HepG2 (cell line): Measurements from ENCODE around the gene PRICKLE2. TPM values are rescaled to one million over a fixed set of nuclear protein-coding genes. Genes with fewer than 3 reads are reported as not detected.

ENCODE experiments used
- AGO2 ChIP-seq: fragments of 200-400 bp; formaldehyde crosslinking; optimal IDR thresholded peaks from 2 replicates; pipeline ENCODE3; 2017; ENCODE audit warnings: mild to moderate bottlenecking, low read depth, low read length, moderate library complexity
- ARID3A ChIP-seq: IDR thresholded peaks from 2 replicates; pipeline ENCODE4 v1.6.1; 2012; ENCODE audit warnings: low read depth, low read length, improper control_type of control experiment
- BHLHE40 ChIP-seq: IDR thresholded peaks from 2 replicates; pipeline ENCODE4 v1.6.1; 2011; ENCODE audit warnings: low read length, improper control_type of control experiment
- CREM ChIP-seq, 2 experiments: sonication (generic) in 1 of 2; formaldehyde crosslinking in 1 of 2; IDR thresholded peaks; 2 replicates each; pipeline versions ENCODE4 v1.4.0 to v1.6.1; 2016 to 2020; ENCODE audit warnings: antibody characterized with exemption in 1 of 2, mild to moderate bottlenecking in 1 of 2, missing genetic modification reagents in 1 of 2
- CTCF ChIP-seq: sonication (generic); formaldehyde crosslinking; IDR thresholded peaks from 2 replicates; pipeline ENCODE4 v1.5.0; 2020; ENCODE audit warnings: mild to moderate bottlenecking, missing genetic modification reagents, moderate library complexity
- FOXP4 ChIP-seq: sonication (generic); formaldehyde crosslinking; IDR thresholded peaks from 2 replicates; pipeline ENCODE4 v1.4.0; 2020; ENCODE audit warnings: missing genetic modification reagents
- GATAD2A ChIP-seq: IDR thresholded peaks from 2 replicates; pipeline ENCODE4 v1.6.1; 2016
- HMG20A ChIP-seq: IDR thresholded peaks from 2 replicates; pipeline ENCODE4 v1.6.1; 2016; ENCODE audit warnings: borderline replicate concordance
- HMGA1 ChIP-seq: sonication (generic); formaldehyde crosslinking; conservative IDR thresholded peaks from 2 replicates; pipeline ENCODE4 v1.4.0; 2020; ENCODE audit warnings: missing genetic modification reagents
- ISL2 ChIP-seq: sonication (generic); formaldehyde crosslinking; IDR thresholded peaks from 2 replicates; pipeline ENCODE4 v1.5.0; 2020; ENCODE audit warnings: missing genetic modification reagents
- JDP2 ChIP-seq: sonication (generic); formaldehyde crosslinking; IDR thresholded peaks from 2 replicates; pipeline ENCODE4 v1.8.1; 2022; ENCODE audit warnings: missing genetic modification reagents, borderline replicate concordance
- LCORL ChIP-seq, 2 experiments: fragments of 450-650 bp in 1 of 2; sonication (generic) in 1 of 2; formaldehyde crosslinking in 1 of 2; IDR thresholded peaks; 2 replicates each; pipeline versions ENCODE4 v1.5.0 to v1.6.1; 2017 to 2020; ENCODE audit warnings: antibody characterized with exemption in 1 of 2, missing genetic modification reagents in 1 of 2
- MAFK ChIP-seq, 2 experiments: IDR thresholded peaks in 1 of 2; conservative IDR thresholded peaks in 1 of 2; 2 replicates each; pipeline ENCODE4 v1.6.1; 2011; ENCODE audit warnings: improper control_type of control experiment in 2 of 2, low read length in 2 of 2
- MIXL1 ChIP-seq: IDR thresholded peaks from 2 replicates; pipeline ENCODE4 v1.6.1; 2016
- NCOR1 ChIP-seq: fragments of 200-600 bp; sonication (generic); IDR thresholded peaks from 2 replicates; pipeline ENCODE4 v1.7.0; 2017; ENCODE audit warnings: antibody characterized with exemption, low read length, borderline replicate concordance
- POGZ ChIP-seq: sonication (generic); formaldehyde crosslinking; IDR thresholded peaks from 2 replicates; pipeline ENCODE4 v1.4.0; 2020; ENCODE audit warnings: mild to moderate bottlenecking, missing genetic modification reagents
- RAD21 ChIP-seq: fragments of 450-650 bp; formaldehyde crosslinking; IDR thresholded peaks from 2 replicates; pipeline ENCODE4 v1.5.0; 2020; ENCODE audit warnings: mild to moderate bottlenecking
- SIX1 ChIP-seq: sonication (generic); formaldehyde crosslinking; IDR thresholded peaks from 2 replicates; pipeline ENCODE4 v1.4.0; 2020; ENCODE audit warnings: missing genetic modification reagents, borderline replicate concordance
- SIX4 ChIP-seq: sonication (generic); formaldehyde crosslinking; IDR thresholded peaks from 2 replicates; pipeline ENCODE4 v1.4.0; 2020; ENCODE audit warnings: missing genetic modification reagents
- SOX5 ChIP-seq: IDR thresholded peaks from 2 replicates; pipeline ENCODE4 v1.6.1; 2016; ENCODE audit warnings: borderline replicate concordance
- STAG1 ChIP-seq: sonication (generic); formaldehyde crosslinking; IDR thresholded peaks from 2 replicates; pipeline ENCODE4 v1.4.0; 2020; ENCODE audit warnings: missing genetic modification reagents
- TMF1 ChIP-seq: sonication (generic); formaldehyde crosslinking; IDR thresholded peaks from 2 replicates; pipeline ENCODE4 v1.8.1; 2022; ENCODE audit warnings: low read depth, missing genetic modification reagents
- polyA plus RNA-seq, 8 experiments: library from polyadenylated mRNA; depleted of rRNA in 3 of 8; stranded (reverse) in 7 of 8; unstranded in 1 of 8; fragments of >200 nt; fragmentation: Illumina TruSeq in 4 of 8; extraction: Trizol in 4 of 8; gene quantifications; 2 replicates each; pipeline versions ENCODE4 v1.2.1 to v1.2.3, GENCODE V29; 2011 to 2016; ENCODE audit warnings: low read depth in 4 of 8, missing spikeins in 1 of 8, mixed read lengths in 1 of 8; ENCODE audit not compliant: insufficient read depth in 1 of 8
- total RNA-seq, 5 experiments: library from RNA; depleted of rRNA; stranded (reverse); fragments of >200 nt; fragmentation: Illumina TruSeq; extraction: Trizol; gene quantifications; 2 replicates each; pipeline ENCODE4 v1.2.3, GENCODE V29; 2016; ENCODE audit warnings: low read depth in 1 of 5

PRICKLE2 gene
- total and polyA plus RNA-seq, 2 of the 13 experiments (the other 11 are each of a cell fraction or from before 2014, with no cell fraction given), result 0.01 to 0.07 TPM

GRCh38 chr3:64247991-64248646 lies 22.9 kb upstream of the PRICKLE2 start (continued):
- no peak for TF ChIP-seq STAG1 (CRISPR knock-in tag)
- TF ChIP-seq JDP2, result no peak
- no peak for TF ChIP-seq AGO2
- TF ChIP-seq MAFK (conservative IDR thresholded peaks at IDR 0.05 in 1 of 2, IDR thresholded peaks at IDR 0.05 in 1 of 2; ENCODE audit: low read length in 2 of 2), result no peak
- no peak for TF ChIP-seq ARID3A
- 0 out of 2 replicates have a peak, but pooled peaks have one; percentile 30 for TF ChIP-seq GATAD2A
- peak; percentile 49; the same call in 1 of the 2 replicates for TF ChIP-seq SOX5 (CRISPR knock-in tag)
- 0 out of 2 replicates have a peak, but pooled peaks have one; percentile 31 for TF ChIP-seq LCORL (IDR thresholded peaks at IDR 0.05)
- no peak for TF ChIP-seq LCORL (CRISPR knock-in tag; IDR thresholded peaks at IDR 0.05)
- TF ChIP-seq MIXL1, result peak; percentile 82
- no peak for TF ChIP-seq CTCF (CRISPR knock-in tag)
- 0 out of 2 replicates have a peak, but pooled peaks have one; percentile 21 for TF ChIP-seq FOXP4 (CRISPR knock-in tag)
- TF ChIP-seq SIX4 (CRISPR knock-in tag), result no peak
- TF ChIP-seq RAD21 (CRISPR knock-in tag), result no peak
- TF ChIP-seq POGZ (CRISPR knock-in tag), result peak; percentile 44; the same call in 1 of the 2 replicates
- 0 out of 2 replicates have a peak, but pooled peaks have one; percentile 6 for TF ChIP-seq SIX1
- TF ChIP-seq ISL2 (CRISPR knock-in tag), result peak; percentile 71
- TF ChIP-seq BHLHE40, result no peak
- TF ChIP-seq NCOR1, result peak; percentile 56; the same call in 1 of the 2 replicates
- TF ChIP-seq HMG20A (CRISPR knock-in tag), result peak; percentile 44; the same call in 1 of the 2 replicates
- TF ChIP-seq TMF1 (CRISPR knock-in tag), result no peak
- TF ChIP-seq CREM (IDR thresholded peaks at IDR 0.05), result peak; percentile 60; the same call in 1 of the 2 replicates
- TF ChIP-seq CREM (CRISPR knock-in tag; IDR thresholded peaks at IDR 0.05), result no peak
- TF ChIP-seq HMGA1, result no peak
